Measurements from ENCODE around the gene WWTR1.

- no peak for TF ChIP-seq CTCF (conservative IDR thresholded peaks at IDR 0.05 in 1 of 2, IDR thresholded peaks at IDR 0.05 in 1 of 2; ENCODE audit: extremely low read depth in 1 of 2, insufficient read depth in 1 of 2, low read depth in 1 of 2, low read length in 2 of 2)
- TF ChIP-seq EZH2 (IDR thresholded peaks at IDR 0.05; ENCODE audit: borderline replicate concordance, low read length), result no peak
These were observed 181.6 kb downstream of the WWTR1 start for GRCh38 chr3:149476225-149476624.

All from mammary epithelial cell (primary cell).